ENCODE measurements around the gene DCLK1. TPM values are rescaled to one million over a fixed set of nuclear protein-coding genes. Genes with fewer than 3 reads are reported as not detected.
"Not testable (repeated sequence)": the region's sequence is repeated elsewhere in the genome, so short reads cannot be mapped to it uniquely, and the experiment has no call there.

The DCLK1 gene
- total RNA-seq, 4 donors from 2014 or later, result 1.1 to 10.8 (median 6.7) TPM

- WGBS, 2 donors (ENCODE audit: low coverage in 1 of 2), result 74% methylated on average over 7 of the region's 7 CpGs; no CpG with 5 or more reads in 1 of the 2 donors
- no peaks in the 10 kb centered on the region for H3K36me3 ChIP-seq
- TF ChIP-seq POLR2AphosphoS5 (IDR thresholded peaks at IDR 0.05) (no peak), EP300 (IDR thresholded peaks at IDR 0.05; ENCODE audit: low read depth) (no peak), CTCF (IDR thresholded peaks at IDR 0.05) (no peak), POLR2A (IDR thresholded peaks at IDR 0.05) (no peak)
- intact Hi-C loops (cut with DNase I; ENCODE audit: low total_unique reads) (loop anchor here (5.0 kb wide), 1 partner anchor 761 kb away; no protein-coding TSS in a partner anchor), in situ Hi-C loops (cut with MboI; ENCODE audit: low pct_ligation_motif_present in 1 of 4, low pct_unique_long_range_greater_than_20kb in 1 of 4, low sequenced_read_pairs in 3 of 4) (loop anchor here in 3 of 4 donors (5.0 to 25.0 kb wide), 3 partner anchors 286 to 761 kb away; no protein-coding TSS in a partner anchor)
- DNase-seq, result no peak
- H3K4me1 ChIP-seq, result no peaks in the 10 kb centered on the region
- H3K4me3 ChIP-seq, result no peak overlapping the region
- no peaks in the 10 kb centered on the region for H3K27me3 ChIP-seq
- no peak overlapping the region for H3K27ac ChIP-seq
- no peaks in the 10 kb centered on the region for H3K9me3 ChIP-seq
These were observed 155.1 kb downstream of the DCLK1 start for GRCh38 chr13:35976126-35976525.

GRCh38 chr13:35966951-35967350, 164.2 kb downstream of the DCLK1 start:
- H3K4me1 ChIP-seq; H3K27me3 ChIP-seq; intact Hi-C loops (cut with DNase I; ENCODE audit: low total_unique reads); H3K9me3 ChIP-seq; H3K36me3 ChIP-seq; H3K27ac ChIP-seq; DNase-seq; H3K4me3 ChIP-seq: not testable (repeated sequence)
- WGBS, 2 donors (ENCODE audit: low coverage in 1 of 2), result 98% methylated on average over 12 of the region's 29 CpGs; no CpG with 5 or more reads in 1 of the 2 donors
- in situ Hi-C loops (cut with MboI; ENCODE audit: low pct_ligation_motif_present in 1 of 4, low pct_unique_long_range_greater_than_20kb in 1 of 4, low sequenced_read_pairs in 3 of 4), result loop anchor here in 1 of 4 donors (25.0 kb wide), 1 partner anchor 770 kb away; no protein-coding TSS in a partner anchor

GRCh38 chr13:35966024-35966423, 165.2 kb downstream of the DCLK1 start:
- Histone ChIP-seq H3K4me3 (no peak overlapping the region), H3K27me3 (no peaks in the 10 kb centered on the region), H3K36me3 (no peaks in the 10 kb centered on the region), H3K4me1 (peaks cover 0 to 3% (median 0%) of the 10 kb centered on the region in 4 donors), H3K9me3 (no peaks in the 10 kb centered on the region), H3K27ac (peak overlapping the region; percentile 9 to 45 (median 30))
- WGBS, 2 donors (ENCODE audit: low coverage in 1 of 2), result 44 to 56% methylated on average over 1 of the region's 1 CpG
- intact Hi-C loops (cut with DNase I; ENCODE audit: low total_unique reads), result no loop called here
- no peak for TF ChIP-seq POLR2AphosphoS5 (IDR thresholded peaks at IDR 0.05)
- TF ChIP-seq POLR2A (IDR thresholded peaks at IDR 0.05), result no peak
- no peak for TF ChIP-seq CTCF (IDR thresholded peaks at IDR 0.05)
- no peak for TF ChIP-seq EP300 (IDR thresholded peaks at IDR 0.05; ENCODE audit: low read depth)
- no peak for DNase-seq
- in situ Hi-C loops (cut with MboI; ENCODE audit: low pct_ligation_motif_present in 1 of 4, low pct_unique_long_range_greater_than_20kb in 1 of 4, low sequenced_read_pairs in 3 of 4), result loop anchor here in 1 of 4 donors (25.0 kb wide), 1 partner anchor 771 kb away; no protein-coding TSS in a partner anchor

GRCh38 chr13:35965226-35965927, 165.8 kb downstream of the DCLK1 start:
- H3K9me3 ChIP-seq, result no peaks in the 10 kb centered on the region
- no peak for TF ChIP-seq POLR2A (IDR thresholded peaks at IDR 0.05)
- TF ChIP-seq CTCF (IDR thresholded peaks at IDR 0.05), result no peak
- TF ChIP-seq EP300 (IDR thresholded peaks at IDR 0.05; ENCODE audit: low read depth), result no peak
- TF ChIP-seq POLR2AphosphoS5 (IDR thresholded peaks at IDR 0.05), result no peak

More at GRCh38 chr13:35965226-35965927, 165.8 kb downstream of the DCLK1 start:
- Histone ChIP-seq H3K4me1 (peaks cover 0 to 3% (median 0%) of the 10 kb centered on the region in 4 donors), H3K36me3 (no peaks in the 10 kb centered on the region), H3K27me3 (no peaks in the 10 kb centered on the region), H3K4me3 (no peak overlapping the region), H3K27ac (peak overlapping the region; percentile 23 to 45 (median 30))
- in situ Hi-C loops (cut with MboI; ENCODE audit: low pct_ligation_motif_present in 1 of 4, low pct_unique_long_range_greater_than_20kb in 1 of 4, low sequenced_read_pairs in 3 of 4), result loop anchor here in 1 of 4 donors (25.0 kb wide), 1 partner anchor 772 kb away; no protein-coding TSS in a partner anchor
- no peak for DNase-seq
- intact Hi-C loops (cut with DNase I; ENCODE audit: low total_unique reads), result no loop called here
- WGBS, 2 donors (ENCODE audit: low coverage in 1 of 2), result 66 to 78% methylated on average over 7 of the region's 7 CpGs
